Right lobe of liver (tissue), 6 donors: Measurements from ENCODE around the gene RBM18. TPM values are rescaled to one million over a fixed set of nuclear protein-coding genes. Genes with fewer than 3 reads are reported as not detected.

Source experiments
- ATAC-seq, 4 donors: fragments of 200-7000 bp; cut with Tn5 transposase; one replicate each; pipeline ENCODE4 v1.9.1; 2020; ENCODE audit warnings: mild to moderate bottlenecking in 4 of 4, moderate library complexity in 4 of 4
- DNase-seq, 3 donors: peaks; one replicate each; pipeline ENCODE4 v3.0.0-alpha.2; 2020
- H3K27ac ChIP-seq, 3 donors: fragments of 200-600 bp; one replicate each; pipeline ENCODE4 v1.8.0; 2022
- H3K27me3 ChIP-seq, 2 donors: fragments of 200-600 bp; one replicate each; pipeline ENCODE4 v1.8.0; 2022
- H3K36me3 ChIP-seq, 4 donors: fragments of 200-600 bp; sonication (generic) in 1 of 4; one replicate each; pipeline versions ENCODE4 v1.5.1 to v1.8.0; 2017 to 2022; ENCODE audit warnings: control low read depth in 1 of 4
- H3K4me1 ChIP-seq, 4 donors: fragments of 200-600 bp; sonication (generic) in 1 of 4; one replicate each; pipeline versions ENCODE4 v1.5.1 to v1.8.0; 2017 to 2022; ENCODE audit warnings: control low read depth in 1 of 4
- H3K4me3 ChIP-seq, 3 donors: fragments of 200-600 bp; one replicate each; pipeline ENCODE4 v1.8.0; 2022
- H3K9me3 ChIP-seq, 4 donors: fragments of 200-600 bp; sonication (generic) in 1 of 4; one replicate each; pipeline versions ENCODE4 v1.5.1 to v1.8.0; 2017 to 2022; ENCODE audit warnings: control low read depth in 1 of 4
- CTCF ChIP-seq, 4 donors: fragments of 200-600 bp in 3 of 4; fragments of 450-650 bp in 1 of 4; IDR thresholded peaks; one replicate each; pipeline versions ENCODE4 v1.5.1 to v1.8.0; 2016 to 2022; ENCODE audit warnings: antibody characterized with exemption in 4 of 4, mild to moderate bottlenecking in 2 of 4
- POLR2A ChIP-seq: fragments of 450-650 bp; IDR thresholded peaks from one replicate; pipeline ENCODE4 v1.6.1; 2017; ENCODE audit warnings: antibody characterized with exemption, mild to moderate bottlenecking
- WGBS: methylation state at CpG from one replicate; pipeline ENCODE4 v1.1.6; 2018; ENCODE audit warnings: low coverage, low lambda C conversion rate; ENCODE audit not compliant: insufficient coverage; ENCODE audit errors: missing lambda C conversion rate; 5-methylcytosine and 5-hydroxymethylcytosine counted together
- intact Hi-C, 2 donors: fragments of 100-400 bp; cut with DNase I; formaldehyde crosslinking; loops; one replicate each; pipeline versions ENCODE4 v1.11.2 to v1.14.1; 2022
- total RNA-seq, 6 experiments: library from RNA; depleted of rRNA in 2 of 6; stranded (reverse); fragments of >200 nt in 2 of 6; fragmentation: NEBNext Ultra II Directional in 3 of 6; extraction: Animal tissue kit (Norgen Biotek cat#: 25700) in 3 of 6; gene quantifications; one replicate each; pipeline versions ENCODE4 v1.1.0 to v1.2.4, GENCODE V29; 2016 to 2023
- donor health status: DM: no; HTN: yes; CAD: no.
- donor health status: DM: no; HTN: no; CAD: no.
- donor health status: DM: no; HTN: no; CAD: no.
- donor health status: DM: no; HTN: yes; CAD: no.
- donor health status: DM: no; HTN: yes; CAD: no.

RBM18 gene
- total RNA-seq, 6 experiments from 2014 or later: 3.4 to 9.3 (median 8.7) TPM

- Histone ChIP-seq H3K36me3 (no peaks in the 10 kb centered on the region), H3K4me1 (peaks cover 0 to 12% (median 0%) of the 10 kb centered on the region in 4 donors), H3K27ac (no peak overlapping the region), H3K27me3 (peaks cover 14 to 51% of the 10 kb centered on the region in 2 donors), H3K4me3 (no peak overlapping the region), H3K9me3 (no peaks in the 10 kb centered on the region)
- DNase-seq: no peak
- 17% methylated on average over 13 of the region's 18 CpGs for WGBS
- no peak for ATAC-seq
- intact Hi-C loops: no loop called here
- no peak for TF ChIP-seq CTCF (IDR thresholded peaks at IDR 0.05)
- no peak for TF ChIP-seq POLR2A
Observed at GRCh38 chr9:122220673-122221182, 43.9 kb downstream of the RBM18 start.

DNA sequence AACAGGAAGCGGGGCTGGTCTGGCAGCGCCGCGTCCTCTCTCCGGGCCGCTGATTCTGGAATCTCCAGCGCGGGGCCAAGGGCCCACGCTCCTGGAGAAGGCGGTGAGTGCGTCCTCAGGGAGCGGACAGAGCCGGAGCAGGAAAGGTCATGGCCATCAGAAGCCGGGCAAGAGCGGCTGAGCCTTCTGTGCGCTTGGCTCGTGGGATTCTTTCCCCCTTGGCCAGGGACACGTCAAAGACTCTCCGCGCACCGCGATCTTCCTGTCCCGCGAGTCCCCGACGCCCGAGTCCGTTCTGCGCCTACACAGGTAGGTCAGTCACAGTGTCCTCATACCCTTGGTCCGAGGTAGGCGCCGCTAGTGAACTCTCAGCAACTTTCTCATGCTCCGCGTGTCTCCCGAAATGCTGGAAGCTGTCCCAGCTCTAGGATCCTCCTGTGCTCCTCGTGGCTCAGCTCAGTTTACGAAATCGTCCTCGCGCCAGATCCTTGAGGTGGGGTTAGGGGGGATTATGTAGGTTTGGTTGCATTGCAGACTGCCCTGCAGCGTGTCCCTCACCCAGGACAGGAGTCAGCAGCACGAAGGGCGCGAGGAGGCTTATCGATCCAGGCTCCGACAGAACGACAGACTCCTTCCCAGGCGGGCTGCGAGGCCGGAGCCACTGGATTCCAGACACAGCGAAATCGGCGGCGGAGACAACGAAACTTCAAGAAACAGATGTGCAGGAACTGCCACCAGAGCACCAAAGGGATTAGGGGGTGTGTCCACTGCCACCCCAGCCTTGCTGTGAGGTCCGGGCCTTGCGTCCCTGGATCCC, 44.6 kb downstream of the RBM18 start:
- no peak overlapping the region for H3K4me3 ChIP-seq
- 22% methylated on average over 19 of the region's 57 CpGs for WGBS
- no peak overlapping the region for H3K27ac ChIP-seq
- no peak for TF ChIP-seq POLR2A
- TF ChIP-seq CTCF (IDR thresholded peaks at IDR 0.05): no peak
- no peaks in the 10 kb centered on the region for H3K9me3 ChIP-seq
- peaks cover 14 to 45% of the 10 kb centered on the region in 2 donors for H3K27me3 ChIP-seq
- DNase-seq: no peak
- no peaks in the 10 kb centered on the region for H3K36me3 ChIP-seq
- ATAC-seq: peak in 2 of 4 donors; percentile 9 to 22
- intact Hi-C loops: no loop called here
- peaks cover 0 to 12% (median 0%) of the 10 kb centered on the region in 4 donors for H3K4me1 ChIP-seq

DNA sequence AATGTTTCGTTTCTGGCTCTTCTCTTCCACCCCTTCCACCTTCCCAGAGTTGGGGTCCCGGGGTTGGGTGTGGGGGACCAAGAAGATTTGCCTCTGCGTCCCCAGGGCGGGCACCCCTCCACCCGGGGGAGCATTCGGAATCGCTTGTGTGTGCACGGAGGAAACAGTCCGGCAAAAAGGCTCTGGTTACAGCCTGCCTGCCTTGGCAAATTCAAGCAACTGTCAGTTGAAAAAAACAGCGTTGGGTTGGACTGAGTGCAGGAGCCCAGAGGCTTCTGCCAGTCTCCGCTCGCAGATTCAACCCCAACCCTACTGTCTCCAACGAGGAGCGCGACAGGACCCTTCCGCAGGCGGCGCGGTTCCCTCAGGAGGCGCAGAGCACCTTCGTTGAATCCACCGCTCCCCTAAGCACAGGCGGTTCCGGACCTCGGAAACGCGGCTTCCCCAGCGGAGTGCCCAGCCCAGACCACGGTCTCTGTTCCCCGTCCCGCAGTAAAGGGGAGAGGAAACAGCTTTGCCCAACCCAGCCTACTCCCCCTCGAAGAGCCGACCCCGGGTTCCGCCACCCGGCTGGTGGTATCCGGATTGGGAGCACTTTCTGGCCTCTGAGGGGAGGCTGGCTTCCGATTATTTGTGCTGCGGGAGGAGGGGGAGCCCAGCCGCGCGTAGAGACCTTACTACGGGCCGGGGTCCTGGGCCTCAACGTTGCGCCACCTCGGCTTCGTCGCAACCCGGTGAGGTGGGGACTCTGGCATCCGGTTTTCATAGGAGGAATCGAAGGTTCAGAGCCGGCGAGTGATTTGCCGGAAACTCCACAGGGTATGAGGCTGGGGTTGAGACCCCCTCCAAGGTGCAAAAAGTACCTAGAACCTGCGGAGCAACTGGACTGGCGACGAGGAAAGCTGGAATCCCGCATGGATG, 45.4 kb downstream of the RBM18 start:
- intact Hi-C loops: no loop called here
- no peaks in the 10 kb centered on the region for H3K9me3 ChIP-seq
- H3K27me3 ChIP-seq: peaks cover 14 to 50% of the 10 kb centered on the region in 2 donors
- WGBS: 2% methylated on average over 19 of the region's 59 CpGs
- DNase-seq (no peak), ATAC-seq (peak in 2 of 4 donors; percentile 17 to 25)
- H3K4me1 ChIP-seq: peaks cover 0 to 12% (median 0%) of the 10 kb centered on the region in 4 donors
- H3K4me3 ChIP-seq: no peak overlapping the region
- no peak overlapping the region for H3K27ac ChIP-seq
- TF ChIP-seq CTCF (IDR thresholded peaks at IDR 0.05) (no peak), POLR2A (no peak)
- H3K36me3 ChIP-seq: no peaks in the 10 kb centered on the region

GRCh38 chr9:122218071-122218934, 46.3 kb downstream of the RBM18 start:
- H3K36me3 ChIP-seq: no peaks in the 10 kb centered on the region
- no peak for ATAC-seq
- no peak overlapping the region for H3K4me3 ChIP-seq
- no peak for TF ChIP-seq CTCF (IDR thresholded peaks at IDR 0.05)
- DNase-seq: no peak
- peaks cover 14 to 55% of the 10 kb centered on the region in 2 donors for H3K27me3 ChIP-seq
- WGBS: 26% methylated on average over 11 of the region's 11 CpGs
- intact Hi-C loops: no loop called here
- no peaks in the 10 kb centered on the region for H3K9me3 ChIP-seq
- H3K4me1 ChIP-seq: peaks cover 0 to 12% (median 0%) of the 10 kb centered on the region in 4 donors
- H3K27ac ChIP-seq: no peak overlapping the region
